Stimulated activated CD4-positive, alpha-beta T cell treated with anti-CD3 and anti-CD28 coated beads, Interleukin-4, amount 100 ng/mL, for 1 hour (primary cell): ENCODE measurements around the gene MAN1C1.

Experiments used
- DNase-seq: peaks from one replicate; pipeline ENCODE4 v3.0.0-alpha.2; 2020

Gene MAN1C1

DNA sequence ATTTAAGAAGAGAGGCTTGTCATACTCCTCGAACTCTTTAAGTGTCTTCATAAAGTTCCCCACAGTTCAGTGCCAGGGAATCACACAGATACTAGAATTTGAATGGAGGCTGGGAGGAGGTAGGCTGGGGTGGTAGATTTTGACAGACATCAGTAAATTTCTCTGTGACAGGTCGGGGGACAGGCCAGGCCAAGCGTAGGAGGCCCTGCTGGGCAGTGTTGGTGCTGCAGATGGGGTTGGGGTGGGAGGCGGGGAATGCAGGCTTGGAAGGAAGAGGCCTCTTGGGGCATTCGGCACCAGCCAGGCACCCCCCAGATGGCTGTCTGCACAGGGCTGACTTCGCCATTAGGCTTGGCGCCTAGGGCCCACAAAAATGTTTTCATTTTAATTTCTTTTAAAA is 84.0 kb downstream of the MAN1C1 start:
- no peak for DNase-seq

DNA sequence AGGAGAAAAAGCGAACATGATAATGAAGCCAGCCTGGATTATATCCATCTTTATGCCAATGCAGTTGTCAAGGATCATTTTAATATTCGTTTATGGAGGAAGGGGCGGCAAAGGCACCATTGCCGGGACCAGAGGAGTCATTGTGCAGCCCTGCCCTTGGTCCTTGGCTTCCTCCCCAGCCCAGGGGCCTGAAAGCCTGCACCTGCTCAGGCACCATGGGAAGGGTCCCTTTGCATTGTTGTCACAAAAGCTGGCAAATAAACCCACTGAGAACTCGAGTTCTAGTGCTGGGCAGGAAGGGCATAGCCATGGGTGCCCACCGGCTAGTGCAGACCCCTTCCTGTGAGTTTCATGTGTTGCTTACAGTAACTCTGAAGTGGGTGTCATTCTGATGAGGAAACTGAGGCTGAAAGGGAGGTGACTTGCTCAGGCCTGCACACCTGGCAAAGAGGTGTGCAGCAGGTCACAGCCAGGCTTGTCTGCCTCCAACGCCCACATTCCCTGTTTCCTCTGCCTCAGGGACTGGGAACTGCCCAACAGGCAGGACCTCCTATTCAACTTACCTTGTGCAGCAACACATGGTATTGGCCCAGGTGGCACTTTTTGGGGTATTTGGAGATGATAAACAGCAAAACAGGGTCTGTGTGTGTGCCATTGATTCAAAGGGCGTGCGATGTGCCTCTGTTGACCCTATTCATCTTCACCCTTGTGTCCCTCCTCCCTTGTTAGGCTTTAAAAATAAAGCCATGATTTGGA is 84.6 kb downstream of the MAN1C1 start:
- no peak for DNase-seq

DNA sequence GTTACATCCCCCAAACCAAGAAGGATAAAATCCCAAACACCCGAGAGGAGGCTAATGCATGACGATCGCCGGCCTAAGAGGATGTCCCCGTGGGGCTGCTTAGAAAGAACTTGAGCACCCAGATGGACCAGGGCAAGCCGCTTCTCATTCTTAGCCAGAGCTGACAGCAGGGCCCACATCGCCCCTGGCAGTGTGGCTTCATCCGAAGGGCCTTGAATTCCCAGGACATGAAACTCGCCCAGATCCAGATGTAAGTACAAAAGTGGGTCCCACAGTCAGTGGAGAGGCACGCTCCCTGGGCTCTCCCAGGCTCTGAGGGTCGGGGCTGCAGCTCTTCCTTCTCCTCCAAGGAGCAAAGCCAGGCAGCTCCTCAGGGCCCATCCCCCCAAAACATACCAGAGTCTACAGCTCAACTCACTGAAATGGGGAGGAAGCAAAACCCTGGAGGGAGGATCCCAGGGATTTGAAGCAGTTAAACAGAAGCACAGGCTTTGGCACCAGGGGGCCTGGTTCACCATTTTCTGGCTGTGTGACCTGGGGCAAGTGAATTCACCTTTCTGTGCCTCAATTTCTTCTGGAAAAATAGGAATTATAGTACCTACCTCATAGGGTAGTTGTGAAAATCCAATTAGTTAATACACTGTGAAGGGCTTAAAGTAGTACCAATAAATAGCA is 85.6 kb downstream of the MAN1C1 start:
- DNase-seq: no peak

- DNase-seq: no peak
These were observed 86.5 kb downstream of the MAN1C1 start for GRCh38 chr1:25703041-25703440.

GRCh38 chr1:25703671-25704266 is 87.2 kb downstream of the MAN1C1 start:
- DNase-seq: no peak

DNA sequence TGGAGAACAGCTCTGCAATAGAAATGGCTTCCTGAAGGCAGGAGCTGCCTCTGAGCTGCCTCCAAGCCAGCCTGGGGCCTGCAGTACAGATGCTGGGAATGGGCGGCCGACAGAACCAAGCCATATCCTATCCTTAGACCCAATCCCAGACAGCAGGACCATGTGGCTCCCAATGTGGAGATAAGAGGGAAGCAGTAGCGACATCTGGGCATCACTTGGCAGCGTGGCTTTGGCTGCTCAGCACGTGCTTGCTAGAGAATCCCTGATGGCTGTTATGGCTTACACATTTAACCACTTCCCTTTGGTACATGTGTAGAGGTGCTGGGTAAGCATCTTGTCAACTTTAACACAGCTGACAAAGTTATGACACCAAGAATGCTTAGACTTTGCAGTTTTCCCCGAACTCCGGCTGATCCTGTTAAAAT is 87.7 kb downstream of the MAN1C1 start:
- DNase-seq: peak; percentile 21

DNA sequence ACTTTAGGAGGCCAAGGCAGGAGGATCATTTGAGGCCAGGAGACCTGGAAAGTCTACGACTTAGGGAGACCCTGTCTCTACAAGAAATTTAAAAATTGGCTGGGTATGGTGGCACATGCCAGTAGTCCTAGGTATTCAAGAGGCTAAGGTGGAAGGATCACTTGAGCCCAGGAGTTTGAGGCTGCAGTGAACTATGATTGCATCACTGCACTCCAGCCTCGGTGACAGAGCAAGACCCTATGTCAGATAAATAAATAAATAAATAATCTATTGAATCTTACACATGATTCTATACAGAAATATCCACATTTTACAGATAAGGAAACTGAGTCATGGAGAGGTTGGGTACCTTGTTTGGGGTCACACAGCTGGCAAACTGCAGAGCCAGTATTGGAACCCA is 89.1 kb downstream of the MAN1C1 start:
- no peak for DNase-seq

GRCh38 chr1:25706146-25707089 is 89.8 kb downstream of the MAN1C1 start:
- DNase-seq: no peak

DNA sequence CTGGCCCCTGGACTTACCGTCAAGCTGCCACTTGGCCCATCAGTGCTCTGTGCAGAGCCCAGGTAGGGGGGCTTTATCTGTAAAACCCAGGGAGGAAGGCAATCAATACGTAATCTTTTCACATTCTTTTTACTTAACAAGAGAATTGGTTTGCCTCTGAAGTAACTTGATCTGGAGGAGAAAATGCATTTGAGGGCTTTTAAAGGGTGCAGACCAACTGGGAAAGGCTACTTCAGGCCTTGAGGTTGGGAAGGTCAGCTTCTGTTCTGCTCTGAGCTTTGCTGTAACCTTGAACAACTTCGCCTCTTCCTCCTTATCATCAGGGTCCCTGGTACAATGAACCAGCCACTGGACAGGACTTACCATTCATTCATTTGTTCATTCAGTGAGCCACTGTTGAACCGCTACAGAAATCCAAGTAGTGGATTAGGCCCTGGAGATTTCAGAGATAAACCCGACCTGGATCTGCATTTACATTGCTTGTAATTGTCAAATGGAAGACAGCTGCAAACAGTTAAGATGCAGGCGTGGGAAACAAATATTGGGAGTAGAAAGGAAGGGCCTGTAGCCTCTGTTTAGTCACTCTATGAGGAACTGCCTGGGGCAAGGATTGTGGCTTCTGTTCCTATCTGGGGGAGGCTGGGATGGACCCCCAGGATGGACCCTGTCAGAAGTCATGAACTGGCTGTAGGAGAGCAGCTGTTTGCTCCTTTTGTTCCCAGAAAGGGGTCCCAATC is 90.9 kb downstream of the MAN1C1 start:
- no peak for DNase-seq

- DNase-seq: no peak
These were observed 94.2 kb downstream of the MAN1C1 start for GRCh38 chr1:25710583-25711347.

DNA sequence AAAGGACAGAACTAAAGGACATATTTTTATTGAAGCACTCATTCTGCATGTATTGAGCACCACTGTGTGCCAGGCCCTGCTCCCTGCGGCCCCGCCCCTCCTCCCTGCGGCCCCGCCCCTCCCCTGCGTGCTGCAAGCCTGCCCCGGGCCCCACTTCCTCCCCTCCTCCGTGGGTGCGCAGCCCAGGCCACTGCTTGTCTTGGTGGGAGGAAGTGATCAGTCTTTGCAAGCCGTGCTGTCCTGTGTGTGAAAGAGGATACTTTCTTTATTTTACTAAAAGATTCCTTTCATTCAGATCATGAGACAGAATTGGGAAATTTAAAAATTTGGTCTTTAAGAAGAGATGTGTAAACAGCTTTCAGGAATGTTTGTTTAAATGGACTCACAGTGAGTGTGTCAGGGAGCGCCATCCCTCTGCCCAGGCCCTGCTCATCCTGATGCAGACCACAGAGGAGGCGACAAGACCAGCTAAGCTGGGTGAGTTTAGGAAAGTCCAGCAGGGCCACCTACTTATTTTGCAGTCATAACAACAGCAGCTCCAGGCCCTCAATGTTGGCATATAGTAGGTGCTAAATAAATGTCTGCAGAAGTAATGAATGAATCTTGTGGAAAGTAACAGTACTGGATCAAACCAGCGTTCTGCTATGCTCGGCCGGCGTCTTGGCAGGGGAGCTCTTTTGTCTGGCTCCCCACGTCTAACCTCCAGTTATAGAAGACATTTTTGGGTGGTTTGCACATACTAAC is 95.1 kb downstream of the MAN1C1 start:
- DNase-seq: peak; percentile 60

DNA sequence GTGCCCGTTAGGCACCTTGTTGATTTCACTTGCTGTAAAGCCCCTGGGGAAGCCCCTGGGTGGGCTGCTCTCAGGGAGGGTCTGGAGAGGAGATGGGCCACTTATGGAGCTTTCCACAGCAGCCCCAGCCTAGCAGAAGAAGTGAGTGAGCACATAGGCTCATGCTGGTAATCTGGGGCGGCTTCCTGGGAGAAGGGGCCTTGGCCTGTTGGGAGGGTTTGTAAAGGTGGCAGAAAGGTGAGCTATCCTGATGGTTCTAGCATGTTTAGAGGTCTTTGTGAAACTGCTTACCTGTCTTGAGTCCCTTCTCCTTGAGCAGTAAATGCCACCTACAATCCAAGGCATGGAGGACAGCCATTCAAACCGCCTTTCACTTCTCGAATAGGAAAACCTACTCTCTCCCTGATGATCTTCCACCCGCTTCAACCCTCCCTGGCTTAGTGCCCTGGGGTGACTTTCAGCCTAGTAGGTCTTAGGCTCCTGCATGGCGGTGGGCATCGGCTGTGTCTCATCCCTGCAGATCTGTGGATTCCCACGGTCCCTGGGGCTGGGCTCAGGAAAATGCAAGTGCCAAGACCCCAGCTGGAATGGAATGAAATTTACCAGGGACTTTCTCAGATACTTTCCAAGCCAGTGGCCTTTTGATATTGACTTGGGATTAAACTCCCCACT is 95.8 kb downstream of the MAN1C1 start:
- no peak for DNase-seq

GRCh38 chr1:25713961-25714360 is 97.4 kb downstream of the MAN1C1 start:
- no peak for DNase-seq

DNA sequence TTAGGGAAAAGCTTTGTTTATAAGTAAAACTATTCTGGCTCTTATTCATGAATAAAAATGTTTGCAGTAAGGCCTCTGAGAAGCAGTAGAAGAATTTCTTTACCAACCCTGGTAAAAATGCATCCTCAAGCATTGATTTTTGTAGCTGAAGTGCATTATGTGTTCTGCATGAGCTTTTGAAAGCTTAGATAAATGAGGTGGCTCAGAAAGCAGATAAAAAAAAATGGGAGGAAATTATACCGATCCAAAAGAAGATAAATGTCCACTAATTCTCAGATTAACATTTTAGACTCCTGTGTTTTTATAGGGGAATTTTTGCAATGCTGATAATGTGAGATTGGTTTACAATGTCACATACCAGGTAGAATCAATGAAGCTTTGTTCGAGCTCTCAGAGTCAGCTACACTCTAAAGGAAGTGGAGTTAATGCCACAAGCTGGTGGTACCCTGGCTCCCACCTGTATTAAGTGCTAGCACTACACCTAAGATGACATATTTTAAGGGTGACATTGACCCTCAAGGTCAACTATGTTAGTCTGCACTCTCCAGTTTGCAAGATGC is 97.9 kb downstream of the MAN1C1 start:
- DNase-seq: no peak

- no peak for DNase-seq
These were observed 99.3 kb downstream of the MAN1C1 start for GRCh38 chr1:25715888-25716287.

DNA sequence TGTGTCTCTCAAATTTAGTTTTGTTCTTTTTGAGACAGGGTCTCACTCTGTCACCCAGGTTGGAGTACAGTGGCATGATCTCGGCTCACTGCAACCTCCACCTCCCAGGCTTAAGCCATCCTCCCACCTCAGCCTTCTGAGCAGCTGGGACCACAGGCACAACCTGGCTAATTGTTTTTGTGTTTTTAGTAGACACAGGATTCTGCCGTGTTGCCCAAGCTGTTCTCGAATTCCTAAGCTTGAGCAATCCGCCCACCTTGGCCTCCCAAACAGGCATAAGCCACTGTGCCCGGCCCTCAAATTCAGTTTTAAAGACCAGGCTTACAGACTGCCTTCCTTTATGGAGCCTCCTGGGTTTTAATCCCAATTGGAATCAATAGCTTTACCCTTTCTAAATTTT is 99.7 kb downstream of the MAN1C1 start:
- no peak for DNase-seq

DNA sequence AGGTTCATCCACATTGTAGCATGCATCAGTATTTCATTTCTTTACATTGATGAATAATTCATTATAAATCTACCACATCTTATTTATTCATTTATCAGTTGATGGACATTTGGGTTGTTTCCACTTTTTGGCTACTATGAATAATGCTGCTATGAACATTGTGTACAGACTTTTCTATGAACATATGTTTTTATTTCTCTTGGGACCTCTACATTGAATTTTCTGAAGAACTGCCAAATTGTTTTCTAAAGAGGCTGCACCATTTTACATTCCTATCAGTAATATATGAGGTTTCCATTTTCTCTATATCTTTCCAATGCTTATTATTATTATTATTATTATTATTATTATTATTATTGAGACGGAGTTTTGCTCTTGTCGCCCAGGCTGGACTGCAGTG is 102.1 kb downstream of the MAN1C1 start:
- no peak for DNase-seq

DNA sequence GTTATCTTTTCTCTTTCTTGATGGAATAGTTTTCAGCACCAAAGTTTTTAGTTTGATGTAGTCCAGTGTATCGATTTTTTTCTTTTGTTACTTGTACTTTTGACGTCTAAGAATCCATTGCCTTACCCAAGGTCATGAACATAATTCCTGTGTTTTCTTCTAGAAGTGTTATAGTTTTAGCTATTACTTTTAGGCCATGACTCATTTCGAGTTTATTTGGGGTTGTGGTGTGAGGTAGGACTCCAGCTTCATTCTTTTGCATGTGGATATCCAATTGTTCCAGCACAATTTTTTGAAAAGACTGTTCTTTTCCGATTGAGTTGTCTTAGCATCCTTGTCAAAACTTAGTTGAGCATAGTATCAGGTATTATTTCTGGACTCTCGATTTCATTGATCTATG is 104.0 kb downstream of the MAN1C1 start:
- no peak for DNase-seq

DNA sequence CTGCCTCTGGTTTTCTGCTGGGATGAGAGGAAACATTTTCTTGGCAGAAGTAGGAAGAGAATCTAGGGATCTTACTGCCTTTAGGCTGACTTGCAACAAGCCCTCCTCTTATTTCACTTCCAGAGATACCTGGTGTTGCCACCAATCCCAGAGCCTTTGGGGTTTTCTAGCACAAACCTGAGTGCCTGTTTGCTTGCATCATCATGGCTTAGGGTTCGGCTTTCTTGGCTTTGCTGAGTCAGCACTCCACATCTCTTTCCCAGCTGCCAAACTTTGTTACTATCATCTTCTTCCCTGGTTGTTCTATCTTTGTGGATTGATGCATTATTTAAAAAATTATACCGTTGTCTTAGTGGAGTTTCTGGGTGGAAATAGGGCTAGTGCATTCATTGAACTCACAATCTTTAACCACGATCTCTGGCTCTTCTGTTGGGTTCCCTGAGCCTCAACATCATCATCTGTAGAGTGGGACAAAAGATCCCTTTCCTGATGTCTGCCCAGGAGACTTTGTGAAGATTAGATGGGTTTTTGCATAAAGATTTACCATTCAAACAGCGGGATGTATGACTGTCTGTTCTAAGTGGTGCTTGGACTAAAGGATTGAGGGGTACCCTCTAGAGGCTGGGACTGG is 106.8 kb downstream of the MAN1C1 start:
- no peak for DNase-seq
